HG02678 (cell line): Measurements from ENCODE around the gene KBTBD8.

Source experiments
- ATAC-seq: cut with Tn5 transposase; IDR thresholded peaks from one replicate; pipeline ENCODE4 v1.9.1; 2021; ENCODE audit warnings: mild to moderate bottlenecking, moderate library complexity; ENCODE audit not compliant: unreplicated experiment

KBTBD8 gene

DNA sequence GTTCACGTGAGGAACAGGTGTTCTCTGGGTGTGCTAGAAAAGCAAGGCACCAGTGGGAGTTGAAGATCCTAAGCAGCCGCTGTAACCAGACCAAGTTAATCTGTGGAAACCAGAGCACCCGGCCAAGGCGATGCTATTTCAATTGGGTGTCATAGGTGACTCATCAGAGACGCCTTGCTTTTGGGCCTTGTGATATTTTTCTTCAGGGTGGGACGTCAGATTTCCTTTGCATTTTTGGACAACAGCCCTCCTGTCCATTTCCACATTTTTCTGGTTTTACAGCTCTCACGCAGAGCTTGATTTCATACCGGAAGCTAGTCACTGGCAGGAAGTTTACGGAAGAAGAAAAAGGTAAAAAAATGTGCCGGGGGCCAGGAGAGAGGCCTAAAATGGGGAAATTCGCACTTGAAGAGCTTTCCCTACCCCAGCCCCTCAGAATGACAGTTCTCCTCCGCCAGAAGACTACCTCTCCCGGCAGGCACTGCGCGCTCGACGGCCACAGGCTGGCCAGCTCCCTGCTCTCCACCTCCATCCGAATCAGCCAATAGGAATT lies 471 bp upstream of the KBTBD8 start:
- ATAC-seq = no peak

DNA sequence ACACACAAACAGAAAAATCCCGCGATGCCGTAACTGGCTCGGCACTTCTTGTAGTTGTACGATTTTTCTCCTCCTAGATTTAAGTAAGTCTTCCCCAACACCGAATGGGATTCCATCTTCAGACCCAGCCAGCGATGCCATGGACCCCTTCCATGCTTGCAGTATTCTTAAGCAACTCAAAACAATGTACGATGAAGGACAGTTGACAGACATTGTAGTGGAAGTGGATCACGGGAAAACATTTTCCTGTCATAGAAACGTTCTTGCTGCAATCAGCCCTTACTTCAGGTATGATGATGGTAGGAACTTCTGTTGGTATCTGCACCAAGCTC lies 763 bp downstream of the KBTBD8 start:
- no peak for ATAC-seq

DNA sequence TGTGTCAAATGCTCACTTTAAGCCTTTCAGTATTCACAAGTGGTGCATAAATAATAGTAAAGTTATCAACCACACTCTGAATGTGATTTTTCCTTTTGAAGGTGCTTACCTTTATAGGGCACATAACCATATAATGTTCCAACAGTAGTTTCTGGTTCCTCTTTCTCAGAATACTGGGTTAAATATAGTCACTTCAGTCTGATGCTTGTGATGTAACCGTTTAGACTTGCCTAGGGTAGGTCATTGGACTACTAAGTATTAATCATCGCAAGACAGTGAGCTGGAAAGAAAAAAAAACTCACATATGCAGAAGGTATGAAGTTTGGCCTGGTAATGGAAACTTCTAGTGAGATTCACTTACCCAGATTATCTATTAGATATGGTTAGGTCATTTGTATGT lies 1.9 kb downstream of the KBTBD8 start:
- peak; percentile 31 for ATAC-seq

DNA sequence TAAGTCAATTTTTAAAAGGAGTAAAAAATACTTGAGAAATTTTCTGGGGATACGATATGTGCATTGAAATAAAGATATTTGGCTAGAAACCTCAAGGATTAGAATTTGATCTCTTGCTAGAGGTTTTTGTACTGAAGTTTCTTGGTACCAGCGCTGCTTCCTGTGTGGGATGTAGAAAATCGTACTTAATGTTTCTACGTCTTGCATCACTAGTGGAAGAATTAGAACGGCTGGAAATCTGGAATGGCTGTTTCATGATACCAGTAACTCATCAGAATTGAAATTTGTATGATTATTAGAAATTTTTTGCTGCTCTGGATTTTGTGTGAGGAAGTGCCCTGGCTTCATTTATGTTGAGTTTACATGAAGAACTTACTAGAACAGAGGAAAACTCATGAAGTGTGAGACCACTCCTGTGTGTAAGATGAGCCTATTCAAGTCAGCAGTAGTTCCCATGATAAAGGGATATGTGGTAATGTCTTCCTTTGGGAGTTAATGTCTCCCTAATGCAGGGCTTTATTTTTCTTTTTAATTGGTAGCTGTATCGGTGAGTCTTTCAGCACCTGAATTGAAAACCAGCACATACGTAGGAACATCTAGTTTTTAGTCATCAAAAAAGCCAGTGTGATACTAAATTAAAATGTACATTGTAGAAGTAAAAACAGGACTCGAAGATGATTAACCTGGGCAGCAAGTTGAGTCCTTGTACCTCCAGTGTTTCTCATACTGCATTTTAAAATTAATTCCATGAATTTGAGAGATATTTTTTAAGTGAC lies 3.2 kb downstream of the KBTBD8 start:
- ATAC-seq = no peak

DNA sequence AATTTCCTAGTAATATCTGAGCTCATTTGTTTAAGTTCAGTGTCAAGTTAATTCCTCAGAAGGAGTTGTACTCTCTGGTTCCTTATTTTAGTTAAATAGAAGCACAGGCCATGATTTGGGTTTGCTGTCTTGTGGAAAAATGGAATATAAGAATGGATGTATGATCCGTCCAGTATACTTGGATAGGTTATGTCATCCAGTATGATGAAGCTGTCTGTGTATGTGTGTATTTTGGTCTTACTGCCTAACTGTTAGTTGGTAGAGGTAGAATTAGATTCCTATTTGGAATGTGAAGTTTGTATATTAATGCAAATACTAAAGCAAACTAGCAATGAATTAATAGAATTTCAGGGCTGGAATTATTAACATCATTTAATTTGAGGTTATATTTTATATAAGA lies 7.9 kb downstream of the KBTBD8 start:
- ATAC-seq = no peak

DNA sequence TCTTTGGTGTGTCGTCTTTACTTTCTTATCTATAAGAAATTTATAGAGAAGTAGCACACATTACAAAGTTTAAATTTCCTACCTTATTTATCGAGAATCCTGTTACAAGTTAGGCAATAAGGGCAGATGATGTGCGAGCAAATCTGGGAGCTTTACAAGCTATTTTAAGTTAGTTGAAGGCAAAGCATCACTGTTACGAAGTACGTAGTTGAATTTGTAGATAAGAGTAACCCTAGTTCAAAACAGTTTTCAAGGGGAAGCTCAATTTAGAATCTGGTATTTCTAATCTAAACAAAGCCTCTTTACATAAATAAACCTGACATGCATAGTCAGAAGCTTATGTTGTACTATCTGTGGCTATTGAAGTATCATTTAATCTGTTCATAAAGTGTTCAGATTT lies 8.4 kb downstream of the KBTBD8 start:
- ATAC-seq = no peak

DNA sequence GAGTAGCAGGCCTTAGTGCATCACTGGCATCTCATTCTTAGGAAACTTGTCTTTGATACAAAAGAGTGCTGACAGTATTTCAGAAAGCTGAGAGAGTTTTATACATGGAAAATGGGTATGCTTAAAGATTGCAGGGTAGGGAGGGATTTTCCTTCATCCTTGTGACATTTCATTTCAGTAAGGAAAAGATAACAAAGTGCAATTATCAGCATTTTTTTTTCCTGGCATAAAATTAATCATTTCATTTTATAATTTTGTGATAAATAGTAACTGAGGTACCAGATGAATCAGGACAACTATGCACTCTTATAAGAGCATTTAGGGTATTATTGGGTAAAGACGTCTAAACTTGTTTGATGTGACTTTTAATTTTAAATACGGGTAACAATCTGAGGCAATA lies 10.3 kb downstream of the KBTBD8 start:
- no peak for ATAC-seq

DNA sequence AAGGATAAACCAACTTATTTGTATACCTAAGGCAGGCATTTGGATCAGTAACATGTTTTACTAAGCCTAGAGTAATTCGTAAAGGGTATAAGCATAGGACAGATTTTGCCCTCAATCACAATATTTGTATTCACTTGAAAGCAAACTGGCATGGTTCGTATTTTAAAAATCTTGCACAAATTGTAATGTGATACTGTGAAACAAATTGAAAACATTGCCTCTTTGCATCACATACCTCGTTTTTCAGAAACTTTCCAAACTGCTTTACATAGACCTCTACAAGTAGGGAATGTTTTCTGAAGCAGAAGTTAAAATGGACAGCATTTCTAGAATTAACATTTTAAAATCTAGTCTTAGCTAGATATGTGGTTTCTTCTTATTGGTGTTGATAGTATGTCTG lies 11.6 kb downstream of the KBTBD8 start:
- ATAC-seq = no peak

DNA sequence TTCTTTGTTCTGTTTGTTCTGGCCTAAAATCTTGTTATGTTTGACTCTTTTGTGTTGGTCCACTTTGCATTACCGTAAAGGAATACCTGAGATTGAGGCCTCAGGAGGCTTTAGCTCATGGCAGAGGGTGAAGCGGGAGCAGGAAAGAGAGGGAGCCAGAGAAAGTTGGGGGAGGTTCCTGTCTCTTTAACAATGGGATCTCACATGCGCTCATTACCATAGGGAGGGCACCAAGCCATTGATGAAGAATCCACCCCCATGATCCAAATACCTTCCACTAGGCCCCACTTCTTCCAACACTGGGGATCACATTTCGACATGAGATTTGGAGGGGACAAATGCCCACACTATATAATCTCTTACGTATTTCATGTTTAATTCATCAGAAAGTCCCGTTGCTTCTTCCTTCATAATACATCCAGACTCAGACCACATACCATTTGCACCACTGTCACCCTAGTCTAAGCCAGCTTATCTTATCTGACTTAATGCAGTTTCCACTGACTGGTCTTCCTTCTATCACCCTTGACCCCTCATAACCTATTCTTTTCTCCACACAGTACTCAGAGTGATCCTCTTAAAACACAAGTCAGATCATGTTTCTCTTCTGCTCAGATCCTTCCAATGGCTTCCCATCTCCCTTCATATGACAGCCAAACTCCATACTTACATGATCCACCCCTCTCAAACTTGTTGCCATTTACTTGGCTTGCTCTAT lies 13.5 kb downstream of the KBTBD8 start:
- ATAC-seq = no peak

DNA sequence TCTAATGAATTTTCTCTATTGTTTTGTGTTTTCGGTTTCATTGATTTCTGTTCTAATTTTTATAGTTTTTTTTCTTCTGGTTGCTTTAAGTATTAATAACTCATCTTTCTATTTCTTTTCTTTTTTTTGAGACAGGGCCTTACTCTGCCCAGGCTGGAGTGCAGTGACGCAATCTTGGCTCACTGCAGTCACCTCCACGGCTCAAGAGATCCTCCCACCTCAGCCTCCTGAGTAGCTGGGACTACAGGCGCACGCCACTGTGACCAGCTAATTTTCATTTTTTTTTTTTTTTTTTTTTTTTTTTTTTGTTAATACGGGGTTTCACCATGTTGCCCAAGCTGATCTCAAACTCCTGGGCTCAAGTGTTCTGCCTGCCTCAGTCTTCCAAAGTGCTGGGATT lies 14.5 kb downstream of the KBTBD8 start:
- ATAC-seq = no peak

DNA sequence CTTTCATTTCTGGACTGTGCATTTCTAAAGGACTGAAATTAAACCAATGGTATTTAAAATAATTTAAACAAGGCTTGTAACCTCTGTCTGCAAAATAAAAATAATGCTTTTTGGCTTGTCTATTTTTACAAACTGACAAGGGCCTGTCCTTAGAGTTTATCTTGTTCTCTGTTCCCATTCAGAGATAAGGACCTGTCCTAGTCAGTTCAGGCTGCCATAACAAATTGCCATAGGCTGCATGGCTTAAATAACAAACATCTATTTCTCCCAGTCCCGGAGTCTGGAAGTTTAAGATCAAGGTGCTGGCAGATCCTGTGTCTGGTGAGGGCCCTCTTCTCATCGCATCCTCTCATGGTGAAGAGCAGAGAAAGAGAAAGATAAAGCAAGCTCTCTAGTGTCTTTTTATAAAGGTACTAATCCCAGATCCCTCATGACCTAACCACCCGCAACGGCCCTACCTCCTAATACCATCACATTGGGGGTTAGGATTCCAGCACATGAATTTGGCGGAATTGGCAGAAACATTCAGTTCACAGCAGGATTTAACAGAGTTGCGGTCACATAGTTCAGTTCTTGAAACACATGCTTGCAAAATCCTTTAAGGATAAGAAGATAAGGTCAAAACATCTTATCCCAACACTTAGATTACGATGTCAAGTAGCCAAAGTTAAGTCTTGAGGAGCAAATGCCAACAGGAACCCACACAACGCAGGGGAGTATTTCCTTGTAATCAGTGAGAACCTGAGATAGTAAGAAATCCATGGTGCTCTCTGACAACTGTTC lies 17.8 kb downstream of the KBTBD8 start:
- no peak for ATAC-seq

DNA sequence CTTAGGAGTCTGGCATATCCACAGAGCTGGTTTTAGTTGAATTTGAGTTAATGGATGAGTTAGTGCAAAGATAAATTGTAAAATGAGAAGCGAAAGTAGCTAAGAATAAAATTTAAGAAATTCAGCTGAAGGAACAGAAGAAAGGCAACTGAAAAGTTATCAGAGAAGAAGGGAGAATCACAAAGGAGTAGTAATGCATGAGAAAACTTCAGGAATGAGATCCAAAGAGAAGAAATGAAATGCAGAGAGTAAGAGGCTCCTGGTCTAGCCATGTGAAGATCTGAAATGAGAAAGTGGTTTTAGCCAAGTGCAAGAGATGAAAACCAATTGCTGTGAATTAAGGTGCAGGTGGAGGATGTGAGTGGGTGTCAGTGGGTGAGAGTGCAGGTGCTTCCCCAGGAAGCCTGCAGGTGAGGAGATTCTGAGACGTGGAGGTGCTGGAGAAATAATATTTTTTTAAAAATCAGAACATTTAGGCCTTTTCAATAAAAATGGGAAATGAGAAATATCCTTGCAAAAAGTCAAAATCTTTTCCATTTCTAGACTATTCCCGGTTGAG lies 18.5 kb downstream of the KBTBD8 start:
- peak; percentile 46 for ATAC-seq

DNA sequence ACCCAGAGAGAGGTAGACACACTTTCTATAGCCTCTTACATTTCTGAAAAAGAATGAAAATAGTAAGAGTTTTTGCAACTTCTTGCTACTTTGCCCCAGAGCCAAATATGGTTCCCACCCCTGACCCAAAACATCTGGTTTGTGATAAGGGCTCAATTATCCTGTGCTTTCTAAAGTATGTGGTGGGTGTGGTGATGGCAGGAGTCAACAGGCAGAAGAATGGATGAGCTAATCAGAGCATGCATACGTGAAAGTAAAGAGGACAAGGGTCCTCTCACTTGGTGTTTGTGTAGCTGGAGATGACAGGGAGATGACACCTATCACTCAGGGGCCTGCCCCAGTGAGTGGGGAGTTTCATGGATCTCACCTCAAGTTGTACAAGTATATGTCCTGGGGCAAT lies 19.1 kb downstream of the KBTBD8 start:
- peak; percentile 5 for ATAC-seq

DNA sequence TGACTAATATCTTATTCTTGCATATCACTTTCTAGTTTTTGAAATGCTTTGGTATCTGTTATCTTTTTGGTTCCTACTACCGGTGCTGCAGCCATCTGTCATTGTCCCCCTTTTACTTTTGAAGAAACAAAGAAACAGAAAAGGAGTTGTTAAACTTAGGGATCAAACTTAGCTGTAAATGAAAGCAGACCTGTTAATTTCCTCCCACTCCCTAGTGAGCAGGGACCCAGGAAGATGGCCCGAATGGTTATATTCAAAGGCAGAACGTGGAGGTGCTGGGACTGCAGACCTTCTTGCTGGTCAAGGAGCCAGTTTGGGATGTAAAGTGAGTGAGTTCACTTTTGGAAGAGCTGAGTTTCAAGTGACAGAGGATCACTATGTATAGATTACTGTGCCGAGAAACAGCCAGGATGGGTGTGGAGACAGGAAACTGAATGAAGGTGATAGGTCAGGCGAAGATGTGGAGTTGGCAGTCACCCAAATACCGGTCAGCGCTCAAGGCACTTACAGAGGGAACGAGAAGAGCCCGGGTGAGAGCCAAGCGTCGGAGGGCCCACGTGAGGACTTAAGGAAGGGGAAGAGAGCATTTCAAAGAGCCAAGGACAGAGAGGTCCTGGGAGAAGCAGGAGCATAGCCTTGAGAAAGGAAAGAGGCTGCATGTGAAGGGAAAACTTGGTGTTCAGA lies 20.1 kb downstream of the KBTBD8 start:
- ATAC-seq = peak; percentile 33

DNA sequence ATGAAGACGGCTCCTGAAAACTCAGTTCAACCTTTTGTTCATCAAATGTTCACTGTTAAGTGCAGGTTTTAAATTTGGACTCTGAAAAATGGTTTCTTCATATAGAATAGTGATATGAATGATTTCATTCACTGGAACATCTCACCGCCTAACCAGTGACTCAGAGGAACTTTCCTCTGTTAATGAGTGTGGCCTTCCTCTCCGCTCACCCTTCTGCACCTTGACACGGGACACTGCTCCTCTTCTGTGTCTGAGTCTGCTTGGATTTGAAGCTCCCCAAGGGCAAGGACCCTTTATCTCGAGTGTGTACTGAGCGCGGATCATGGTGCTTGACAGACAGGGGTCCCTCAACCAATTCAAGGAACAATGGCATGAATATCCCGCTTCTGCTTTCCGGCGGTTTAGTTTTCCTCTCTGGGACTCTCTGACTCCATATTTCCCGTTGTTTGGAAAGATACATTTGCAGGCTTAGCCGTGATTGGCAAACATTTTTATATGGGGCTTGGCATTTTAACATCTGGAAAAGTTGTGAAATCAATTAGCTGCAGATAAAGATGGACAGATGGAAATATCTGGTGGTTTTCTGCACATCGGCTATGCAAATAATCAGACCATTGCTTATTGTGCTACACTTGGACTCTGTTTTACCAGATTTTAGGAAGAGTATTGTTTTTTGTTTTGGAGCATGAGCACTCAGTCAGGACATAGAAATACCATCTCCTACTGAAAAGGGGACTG lies 20.9 kb downstream of the KBTBD8 start:
- ATAC-seq = peak; percentile 68

DNA sequence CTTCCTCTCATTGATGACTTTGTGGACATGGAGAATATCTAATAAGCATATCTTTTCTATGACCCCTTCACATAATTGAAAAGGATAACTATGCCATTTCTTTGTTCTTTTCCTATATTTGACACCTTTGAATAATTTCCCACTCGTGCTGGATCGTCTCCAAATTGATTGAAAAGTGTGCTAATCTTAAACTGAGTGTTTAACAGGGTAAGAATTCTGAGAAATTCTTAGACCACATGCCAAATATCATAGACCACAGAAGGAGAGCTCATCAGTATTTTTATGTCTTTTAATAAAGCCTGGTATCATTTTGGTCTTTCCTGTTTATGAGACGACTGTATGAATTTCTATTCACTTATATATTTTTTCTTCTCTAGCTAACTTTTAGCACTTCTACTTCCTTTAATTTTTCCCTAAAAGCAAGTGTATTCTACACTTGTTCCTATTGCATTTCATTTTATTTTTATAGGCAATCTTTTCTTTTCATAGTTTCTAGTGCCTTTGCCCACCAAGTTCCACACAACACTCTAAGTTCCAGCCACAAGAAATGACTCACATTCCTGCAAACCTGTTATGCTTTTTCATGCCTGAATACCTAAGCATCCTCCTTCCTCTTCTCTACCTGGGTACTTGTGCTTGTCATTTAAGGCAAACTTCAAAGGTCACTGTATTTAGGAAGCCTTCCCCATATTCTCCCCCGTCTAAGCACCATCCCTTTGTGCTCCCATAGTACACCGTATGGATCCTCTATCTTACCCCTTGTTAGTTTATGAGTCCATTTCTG lies 30.1 kb downstream of the KBTBD8 start:
- no peak for ATAC-seq

DNA sequence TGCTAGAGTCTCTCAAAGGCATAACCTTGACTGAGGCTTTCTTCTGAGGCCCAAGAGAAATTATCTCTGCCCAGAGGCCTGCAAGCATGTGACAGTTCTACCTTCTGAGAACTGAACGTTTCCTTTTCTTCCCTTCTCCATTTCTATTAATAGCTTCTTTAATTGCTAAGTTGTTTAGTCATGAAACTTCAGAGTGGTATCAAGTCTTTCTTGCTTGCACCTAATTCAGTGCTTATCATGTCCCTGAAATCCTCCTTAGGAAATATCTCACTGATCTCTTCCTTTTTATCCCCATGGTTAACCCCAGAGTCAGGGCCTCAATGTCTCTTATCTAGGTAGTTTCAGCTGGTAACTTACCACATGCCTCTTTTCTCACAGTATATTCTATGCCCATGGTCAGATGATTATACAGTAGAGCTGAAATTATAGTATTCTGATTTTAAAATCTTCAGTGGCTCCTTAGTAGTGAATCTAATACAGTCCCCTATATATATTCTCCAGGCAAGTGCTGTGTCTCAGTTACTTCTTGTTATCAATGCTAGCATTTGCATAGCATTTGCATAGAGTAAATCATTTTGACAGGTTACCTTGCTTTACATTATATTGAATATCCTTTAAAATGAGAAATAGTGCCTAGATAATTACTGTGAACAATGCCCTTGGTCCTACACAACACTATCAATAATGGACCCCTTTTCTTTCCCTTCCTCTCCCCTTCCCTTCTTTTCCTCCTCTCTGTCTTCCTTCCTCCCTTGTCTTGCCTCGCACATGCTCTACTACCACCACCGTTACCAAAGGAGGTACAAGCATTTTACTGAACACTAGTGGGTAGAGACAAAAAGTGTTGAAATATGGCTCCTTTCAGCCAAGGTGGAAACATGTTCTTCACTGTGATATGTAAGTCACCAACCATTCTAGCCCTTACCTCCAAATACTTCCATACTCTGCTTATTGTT lies 33.0 kb downstream of the KBTBD8 start:
- ATAC-seq = peak; percentile 63

DNA sequence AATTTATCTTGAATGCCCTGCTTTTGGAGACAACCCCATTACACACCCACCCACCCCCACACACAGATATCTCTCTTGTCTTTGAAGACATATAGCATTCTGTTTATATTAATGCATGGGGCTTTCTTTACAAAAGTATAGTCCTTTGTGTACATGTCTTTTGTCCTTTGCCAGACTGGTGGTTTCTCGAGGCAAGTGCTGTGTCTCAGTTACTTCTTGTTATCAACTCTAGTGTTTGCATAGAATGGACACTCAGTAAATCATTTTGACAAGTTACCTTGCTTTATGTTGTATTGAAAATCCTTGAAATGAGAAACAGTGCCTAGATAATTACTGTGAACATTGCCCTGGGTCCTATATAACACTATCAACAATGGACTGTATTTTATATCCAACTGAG lies 33.9 kb downstream of the KBTBD8 start:
- ATAC-seq = no peak
